Subcutaneous abdominal adipose tissue (tissue), 5 donors: ENCODE measurements around the gene AGFG2.
"Not testable (repeated sequence)": the region's sequence is repeated elsewhere in the genome, so short reads cannot be mapped to it uniquely, and the experiment has no call there.

Experiments
- H3K27ac ChIP-seq: one replicate; pipeline ENCODE4 v1.7.0; 2013; ENCODE audit warnings: low read depth, mild to moderate bottlenecking, inconsistent platforms, low read length, moderate library complexity
- H3K27me3 ChIP-seq, 5 donors: one replicate each; pipeline ENCODE4 v1.7.0; 2013; ENCODE audit warnings: low read length in 5 of 5, inconsistent platforms in 1 of 5; ENCODE audit not compliant: control insufficient read depth in 5 of 5, insufficient read depth in 4 of 5
- H3K36me3 ChIP-seq, 5 donors: one replicate each; pipeline ENCODE4 v1.7.0; 2013; ENCODE audit warnings: low read length in 5 of 5; ENCODE audit not compliant: control insufficient read depth in 5 of 5, insufficient read depth in 5 of 5
- H3K4me1 ChIP-seq, 5 donors: one replicate each; pipeline ENCODE4 v1.7.0; 2013; ENCODE audit warnings: low read length in 5 of 5, mild to moderate bottlenecking in 3 of 5, moderate library complexity in 1 of 5; ENCODE audit not compliant: control insufficient read depth in 5 of 5, insufficient read depth in 5 of 5
- H3K4me3 ChIP-seq, 5 donors: one replicate each; pipeline ENCODE4 v1.7.0; 2013; ENCODE audit warnings: low read length in 5 of 5, low read depth in 1 of 5
- H3K9ac ChIP-seq, 5 donors: one replicate each; pipeline ENCODE4 v1.7.0; 2013; ENCODE audit warnings: low read length in 5 of 5, mild to moderate bottlenecking in 4 of 5, moderate library complexity in 3 of 5
- H3K9me3 ChIP-seq, 5 donors: one replicate each; pipeline ENCODE4 v1.7.0; 2013; ENCODE audit warnings: low read length in 5 of 5; ENCODE audit not compliant: control insufficient read depth in 5 of 5
- donor health status: healthy.
- donor health status: healthy.
- donor health status: healthy.
- donor health status: healthy.
- donor health status: healthy.

Gene AGFG2

DNA sequence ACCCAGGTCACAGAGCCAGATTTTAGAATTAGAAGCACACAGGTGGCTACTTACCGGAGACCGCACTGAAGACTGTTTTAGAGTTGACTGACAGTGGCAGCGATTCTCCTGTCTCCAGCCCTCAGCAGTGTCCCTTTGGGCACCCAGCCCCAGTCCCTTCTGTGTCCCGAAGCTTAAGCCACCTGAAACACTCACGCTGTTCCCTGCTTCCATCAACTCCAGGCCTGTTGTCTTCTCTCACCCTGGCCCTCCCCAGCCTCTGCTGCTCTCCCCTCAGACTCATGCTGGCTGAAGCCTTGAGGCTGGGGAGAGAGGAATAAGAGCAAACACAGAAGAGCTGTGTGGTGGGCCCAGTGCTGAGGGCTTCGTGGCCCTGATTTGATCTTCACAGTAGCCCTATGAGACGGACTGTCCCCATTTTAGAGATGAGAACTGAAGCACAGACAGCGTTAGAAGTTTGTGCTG, 24.1 kb downstream of the AGFG2 start:
- H3K27ac ChIP-seq, result no peak overlapping the region
- peaks cover 0 to 18% (median 7%) of the 10 kb centered on the region in 5 donors for H3K36me3 ChIP-seq
- no peaks in the 10 kb centered on the region for H3K9me3 ChIP-seq
- no peaks in the 10 kb centered on the region for H3K27me3 ChIP-seq
- H3K4me3 ChIP-seq, result no peak overlapping the region
- no peak overlapping the region for H3K9ac ChIP-seq
- peaks cover 1 to 60% (median 21%) of the 10 kb centered on the region in 5 donors for H3K4me1 ChIP-seq

- Histone ChIP-seq H3K9ac (peak overlapping the region in 1 of 5 donors; percentile 21), H3K4me3 (no peak overlapping the region), H3K36me3 (peaks cover 0 to 18% (median 7%) of the 10 kb centered on the region in 5 donors), H3K4me1 (peaks cover 1 to 62% (median 22%) of the 10 kb centered on the region in 5 donors), H3K27ac (no peak overlapping the region), H3K9me3 (no peaks in the 10 kb centered on the region), H3K27me3 (no peaks in the 10 kb centered on the region)
Measured at GRCh38 chr7:100563809-100564400, 24.9 kb downstream of the AGFG2 start.

GRCh38 chr7:100564405-100564804, 25.4 kb downstream of the AGFG2 start:
- H3K4me3 ChIP-seq, result not testable (repeated sequence)

GRCh38 chr7:100565133-100565571, 26.1 kb downstream of the AGFG2 start:
- peaks cover 0 to 67% (median 31%) of the 10 kb centered on the region in 5 donors for H3K4me1 ChIP-seq
- H3K36me3 ChIP-seq, result peaks cover 0 to 18% (median 7%) of the 10 kb centered on the region in 5 donors

More at GRCh38 chr7:100564405-100564804, 25.4 kb downstream of the AGFG2 start:
- H3K27me3 ChIP-seq, H3K9ac ChIP-seq, H3K27ac ChIP-seq, H3K9me3 ChIP-seq: not testable (repeated sequence)
- Histone ChIP-seq H3K36me3 (peaks cover 0 to 18% (median 7%) of the 10 kb centered on the region in 5 donors), H3K4me1 (peaks cover 0 to 63% (median 23%) of the 10 kb centered on the region in 5 donors)

DNA sequence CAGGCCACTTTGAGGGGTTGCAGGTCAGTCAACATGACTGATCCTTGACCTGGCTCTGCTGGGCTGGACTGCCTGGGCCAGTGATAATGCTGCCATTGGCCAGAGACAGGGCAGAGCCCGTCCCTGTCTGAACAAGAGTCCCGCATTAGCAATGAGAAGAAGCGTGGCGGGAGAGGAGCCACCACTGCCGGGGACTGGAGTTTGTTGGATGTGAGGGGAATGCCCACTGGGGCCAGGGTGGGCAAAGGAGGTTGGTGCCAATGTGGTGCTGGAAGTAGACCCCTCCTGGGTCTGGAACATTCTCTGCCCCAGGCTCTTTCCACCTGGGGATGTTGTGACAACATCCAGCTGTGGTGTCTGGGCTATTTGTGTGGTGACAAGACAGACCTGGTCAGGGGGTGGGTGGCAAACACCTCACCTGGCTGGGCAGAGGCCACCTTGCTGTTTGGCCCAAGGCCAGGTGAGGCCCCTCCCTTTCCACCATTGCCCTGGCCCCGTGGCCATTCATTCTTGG, 27.1 kb downstream of the AGFG2 start:
- H3K27ac ChIP-seq, result no peak overlapping the region
- peaks cover 0 to 18% (median 7%) of the 10 kb centered on the region in 5 donors for H3K36me3 ChIP-seq
- H3K9ac ChIP-seq, result no peak overlapping the region
- H3K27me3 ChIP-seq, result no peaks in the 10 kb centered on the region
- H3K4me3 ChIP-seq, result no peak overlapping the region
- no peaks in the 10 kb centered on the region for H3K9me3 ChIP-seq
- H3K4me1 ChIP-seq, result peaks cover 1 to 70% (median 34%) of the 10 kb centered on the region in 5 donors

More at GRCh38 chr7:100565133-100565571, 26.1 kb downstream of the AGFG2 start:
- Histone ChIP-seq H3K9ac (no peak overlapping the region), H3K9me3 (no peaks in the 10 kb centered on the region), H3K27me3 (no peaks in the 10 kb centered on the region), H3K27ac (no peak overlapping the region), H3K4me3 (no peak overlapping the region)

GRCh38 chr7:100567031-100567730, 28.2 kb downstream of the AGFG2 start:
- no peaks in the 10 kb centered on the region for H3K27me3 ChIP-seq
- H3K4me3 ChIP-seq, result no peak overlapping the region
- peaks cover 0 to 13% (median 8%) of the 10 kb centered on the region in 5 donors for H3K36me3 ChIP-seq
- no peak overlapping the region for H3K27ac ChIP-seq
- no peak overlapping the region for H3K9ac ChIP-seq
- peaks cover 1 to 59% (median 33%) of the 10 kb centered on the region in 5 donors for H3K4me1 ChIP-seq
- H3K9me3 ChIP-seq, result no peaks in the 10 kb centered on the region

DNA sequence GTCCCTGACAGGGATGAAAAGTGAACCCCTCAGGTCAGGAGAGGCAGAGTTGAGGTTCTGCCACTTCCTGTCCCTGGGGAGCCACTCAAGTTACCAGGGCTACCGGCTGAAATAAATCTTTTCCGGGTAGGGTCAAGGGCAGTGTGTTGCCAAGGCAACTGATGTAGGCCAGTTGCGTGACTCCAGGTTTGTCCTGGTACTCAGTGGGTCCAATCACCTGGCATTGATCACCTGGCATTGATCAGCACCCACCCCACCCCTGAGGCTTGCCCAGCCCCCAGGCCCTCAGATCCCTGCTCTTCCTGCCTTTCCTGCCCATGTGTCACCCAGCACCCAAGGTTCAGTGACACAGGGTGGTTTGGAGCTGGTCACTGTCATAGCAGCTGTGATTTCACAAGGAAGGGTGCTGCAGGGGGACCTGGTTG, 28.8 kb downstream of the AGFG2 start:
- Histone ChIP-seq H3K27me3 (no peaks in the 10 kb centered on the region), H3K4me1 (peaks cover 1 to 53% (median 33%) of the 10 kb centered on the region in 5 donors), H3K4me3 (no peak overlapping the region), H3K9ac (no peak overlapping the region), H3K9me3 (no peaks in the 10 kb centered on the region), H3K27ac (no peak overlapping the region), H3K36me3 (peaks cover 0 to 11% (median 4%) of the 10 kb centered on the region in 5 donors)

GRCh38 chr7:100568176-100568895, 29.3 kb downstream of the AGFG2 start:
- Histone ChIP-seq H3K4me1 (peaks cover 1 to 47% (median 33%) of the 10 kb centered on the region in 5 donors), H3K9ac (no peak overlapping the region), H3K27ac (no peak overlapping the region), H3K27me3 (no peaks in the 10 kb centered on the region), H3K4me3 (no peak overlapping the region), H3K9me3 (no peaks in the 10 kb centered on the region), H3K36me3 (peaks cover 0 to 11% (median 0%) of the 10 kb centered on the region in 5 donors)

- H3K27me3 ChIP-seq, result no peaks in the 10 kb centered on the region
- no peaks in the 10 kb centered on the region for H3K9me3 ChIP-seq
- peak overlapping the region in 4 of 5 donors; percentile 27 to 63 (median 52) for H3K4me3 ChIP-seq
- peaks cover 0 to 17% (median 2%) of the 10 kb centered on the region in 5 donors for H3K36me3 ChIP-seq
- H3K27ac ChIP-seq, result no peak overlapping the region
- H3K9ac ChIP-seq, result peak overlapping the region in 1 of 5 donors; percentile 30
- H3K4me1 ChIP-seq, result peaks cover 1 to 39% (median 26%) of the 10 kb centered on the region in 5 donors
Measured at GRCh38 chr7:100568896-100569844, 30.2 kb downstream of the AGFG2 start.
